Adrenal gland (tissue), 12 donors: ENCODE measurements around the gene FOXP2. TPM values are rescaled to one million over a fixed set of nuclear protein-coding genes. Genes with fewer than 3 reads are reported as not detected.

ENCODE experiments used
- DNase-seq, 7 donors: peaks; one replicate each; pipeline ENCODE4 v3.0.0-alpha.2; 2019 to 2020
- H3K27ac ChIP-seq, 5 donors: fragments of 200-600 bp; sonication (generic) in 4 of 5; 1 replicate in 3 of 5; 2 replicates in 2 of 5; pipeline versions ENCODE4 v1.5.1 to v1.8.0; 2016 to 2020; ENCODE audit warnings: mild to moderate bottlenecking in 1 of 5
- H3K27me3 ChIP-seq: fragments of 200-600 bp; 2 replicates; pipeline ENCODE4 v1.8.0; 2021
- H3K36me3 ChIP-seq, 2 donors: fragments of 200-600 bp; replicated peaks in 1 of 2; 1 replicate in 1 of 2; 2 replicates in 1 of 2; pipeline versions ENCODE4 v1.5.1 to v1.8.0; 2018 to 2022
- H3K4me1 ChIP-seq, 2 donors: fragments of 200-600 bp; replicated peaks in 1 of 2; 1 replicate in 1 of 2; 2 replicates in 1 of 2; pipeline versions ENCODE4 v1.5.1 to v1.8.0; 2018 to 2021
- H3K4me3 ChIP-seq, 4 donors: fragments of 200-600 bp; sonication (generic) in 3 of 4; one replicate each; pipeline ENCODE4 v1.5.1; 2016 to 2018
- H3K9me3 ChIP-seq, 3 donors: fragments of 200-600 bp; sonication (generic) in 1 of 3; replicated peaks in 1 of 3; 1 replicate in 2 of 3; 2 replicates in 1 of 3; pipeline versions ENCODE4 v1.5.1 to v1.8.0; 2016 to 2021
- POLR2A ChIP-seq, 2 donors: fragments of 450-650 bp; IDR thresholded peaks; one replicate each; pipeline ENCODE4 v1.6.1; 2017; ENCODE audit warnings: antibody characterized with exemption in 2 of 2, mild to moderate bottlenecking in 2 of 2, moderate library complexity in 1 of 2
- WGBS, 4 donors: extraction: QIAGEN DNeasy Blood & Tissue Kit in 2 of 4; methylation state at CpG; one replicate each; pipeline versions ENCODE4 v1.1.5 to v1.1.7; 2013 to 2017; 5-methylcytosine and 5-hydroxymethylcytosine counted together
- intact Hi-C, 2 donors: fragments of 100-400 bp; cut with DNase I; formaldehyde crosslinking; loops; one replicate each; pipeline versions ENCODE4 v1.14.1 to v1.15.0; 2022 to 2023
- polyA plus RNA-seq, 3 donors: library from polyadenylated mRNA; stranded (reverse); fragments of 200-250 nt in 2 of 3; fragments of 350-450 nt in 1 of 3; fragmentation: Illumina TruSeq in 1 of 3; extraction: RNeasy Lipid Tissue Mini Kit (QIAGEN cat#74804) in 1 of 3; gene quantifications; one replicate each; pipeline ENCODE4 v1.2.3, GENCODE V29; 2013 to 2014
- total RNA-seq, 9 donors: library from RNA; depleted of rRNA in 4 of 9; stranded (reverse); fragments of >200 nt in 4 of 9; fragments of 120-200 nt in 1 of 9; fragmentation: NEBNext Ultra II Directional in 1 of 9; extraction: Animal tissue kit (Norgen Biotek cat#: 25700) in 1 of 9; gene quantifications; one replicate each; pipeline versions ENCODE4 v1.1.0 to v1.2.4, GENCODE V29; 2013 to 2023
- TF ChIP-seq, protein P1 (sequence below), 6 experiments: fragments of 450-650 bp in 4 of 6; fragments of 200-600 bp in 2 of 6; sonication (generic) in 1 of 6; IDR thresholded peaks; 1 replicate in 5 of 6; 2 replicates in 1 of 6; pipeline versions ENCODE4 v1.5.1 to v1.8.0; 2016 to 2021; ENCODE audit warnings: antibody characterized with exemption in 6 of 6, mild to moderate bottlenecking in 2 of 6, moderate library complexity in 1 of 6
- donor health status: healthy with polysubstance abuse.
- donor health status: Bipolar disorder and iron deficiency.
- donor health status: DM: yes; HTN: yes; CAD: no.
- donor health status: DM: no; HTN: no; CAD: no.
- donor health status: DM: no; HTN: no; CAD: no.
- donor health status: DM: yes; HTN: yes; CAD: no.

FOXP2 gene
- total and polyA plus RNA-seq, 12 donors = 1.1 to 14.5 (median 2.7) TPM

DNA sequence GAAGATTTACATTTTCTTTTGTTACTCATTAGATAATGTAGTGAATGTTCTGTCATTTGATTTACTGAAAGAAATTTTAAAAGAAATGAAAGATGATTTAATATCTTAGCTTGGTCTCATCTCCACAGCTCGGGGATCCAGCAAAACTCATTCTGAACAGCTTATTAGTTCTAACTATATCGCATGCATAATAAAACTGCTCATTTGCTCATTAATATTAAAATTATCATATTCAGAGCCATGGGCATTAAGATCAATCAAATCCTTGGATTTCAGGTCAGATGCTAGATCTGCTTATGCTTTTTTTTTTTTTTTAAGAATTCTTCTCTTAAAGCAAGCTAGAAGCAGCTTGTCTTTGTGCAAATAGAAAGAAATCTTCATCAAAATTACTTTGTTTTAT is 246.1 kb downstream of the FOXP2 start:
- TF ChIP-seq POLR2A (IDR thresholded peaks at IDR 0.05) = no peak
- TF ChIP-seq, protein P1, sequence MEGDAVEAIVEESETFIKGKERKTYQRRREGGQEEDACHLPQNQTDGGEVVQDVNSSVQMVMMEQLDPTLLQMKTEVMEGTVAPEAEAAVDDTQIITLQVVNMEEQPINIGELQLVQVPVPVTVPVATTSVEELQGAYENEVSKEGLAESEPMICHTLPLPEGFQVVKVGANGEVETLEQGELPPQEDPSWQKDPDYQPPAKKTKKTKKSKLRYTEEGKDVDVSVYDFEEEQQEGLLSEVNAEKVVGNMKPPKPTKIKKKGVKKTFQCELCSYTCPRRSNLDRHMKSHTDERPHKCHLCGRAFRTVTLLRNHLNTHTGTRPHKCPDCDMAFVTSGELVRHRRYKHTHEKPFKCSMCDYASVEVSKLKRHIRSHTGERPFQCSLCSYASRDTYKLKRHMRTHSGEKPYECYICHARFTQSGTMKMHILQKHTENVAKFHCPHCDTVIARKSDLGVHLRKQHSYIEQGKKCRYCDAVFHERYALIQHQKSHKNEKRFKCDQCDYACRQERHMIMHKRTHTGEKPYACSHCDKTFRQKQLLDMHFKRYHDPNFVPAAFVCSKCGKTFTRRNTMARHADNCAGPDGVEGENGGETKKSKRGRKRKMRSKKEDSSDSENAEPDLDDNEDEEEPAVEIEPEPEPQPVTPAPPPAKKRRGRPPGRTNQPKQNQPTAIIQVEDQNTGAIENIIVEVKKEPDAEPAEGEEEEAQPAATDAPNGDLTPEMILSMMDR (IDR thresholded peaks at IDR 0.05) = no peak
- Histone ChIP-seq H3K36me3 (no peaks in the 10 kb centered on the region), H3K27ac (no peak overlapping the region), H3K4me1 (no peaks in the 10 kb centered on the region), H3K27me3 (no peaks in the 10 kb centered on the region), H3K4me3 (no peak overlapping the region), H3K9me3 (no peaks in the 10 kb centered on the region)
- DNase-seq = no peak
- intact Hi-C loops = no loop called here
- 79 to 97% (median 88%) methylated on average over 2 of the region's 2 CpGs for WGBS, 4 donors

DNA sequence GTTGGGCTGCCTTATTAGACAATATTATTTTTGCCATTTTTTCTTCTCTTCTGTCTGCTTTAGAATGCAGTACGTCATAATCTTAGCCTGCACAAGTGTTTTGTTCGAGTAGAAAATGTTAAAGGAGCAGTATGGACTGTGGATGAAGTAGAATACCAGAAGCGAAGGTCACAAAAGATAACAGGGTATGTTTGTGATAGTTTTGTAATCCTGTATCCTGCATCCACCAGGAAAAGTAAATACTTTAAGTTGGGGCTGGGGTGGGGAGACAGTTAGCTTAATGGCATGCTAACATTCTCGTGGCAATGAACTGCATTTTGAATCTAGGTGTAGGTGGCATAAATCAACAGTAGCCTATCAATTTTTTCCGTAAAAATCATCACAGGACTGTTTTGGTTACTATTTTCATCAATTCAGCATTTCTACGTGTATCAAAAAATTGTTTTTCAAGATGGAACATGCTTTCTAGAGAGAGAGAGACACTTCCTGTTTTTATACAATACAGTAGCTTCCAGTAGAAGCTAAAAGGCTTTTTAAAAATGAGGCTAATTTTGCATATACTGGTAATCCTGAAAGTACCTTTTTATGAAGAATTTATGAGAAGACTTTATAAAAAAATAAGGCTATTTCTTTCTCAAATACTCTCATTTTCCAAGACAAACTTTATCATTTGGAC is 247.5 kb downstream of the FOXP2 start:
- intact Hi-C loops = no loop called here
- H3K9me3 ChIP-seq = no peaks in the 10 kb centered on the region
- no peak overlapping the region for H3K4me3 ChIP-seq
- TF ChIP-seq, protein P1 (IDR thresholded peaks at IDR 0.05) = no peak
- no peak for TF ChIP-seq POLR2A (IDR thresholded peaks at IDR 0.05)
- no peaks in the 10 kb centered on the region for H3K36me3 ChIP-seq
- no peak for DNase-seq
- no peak overlapping the region for H3K27ac ChIP-seq
- no peaks in the 10 kb centered on the region for H3K27me3 ChIP-seq
- H3K4me1 ChIP-seq = no peaks in the 10 kb centered on the region
- 73 to 81% (median 78%) methylated on average over 6 of the region's 6 CpGs for WGBS, 4 donors

DNA sequence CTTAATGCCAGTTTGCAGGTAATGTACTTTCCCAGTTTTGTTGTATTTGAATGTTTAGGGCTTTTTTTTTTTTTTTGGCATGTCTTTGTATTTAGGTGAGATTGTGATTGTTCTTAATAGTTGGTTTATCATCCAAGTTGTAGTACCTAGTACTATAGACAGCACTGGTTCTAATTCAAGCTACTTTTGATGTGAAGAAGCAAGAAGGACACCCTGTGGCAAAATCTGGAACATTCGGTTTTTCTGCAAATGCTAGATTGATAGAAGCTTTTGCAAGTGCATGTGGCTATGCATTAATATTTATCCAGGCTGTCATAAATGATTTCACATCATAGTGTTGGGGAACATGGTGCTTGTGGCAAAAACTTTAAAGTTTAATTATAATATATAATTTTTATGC is 248.9 kb downstream of the FOXP2 start:
- WGBS, 4 donors = 58 to 94% (median 81%) methylated on average over 1 of the region's 1 CpG
- intact Hi-C loops = no loop called here
- Histone ChIP-seq H3K27me3 (no peaks in the 10 kb centered on the region), H3K27ac (no peak overlapping the region), H3K36me3 (no peaks in the 10 kb centered on the region), H3K4me3 (no peak overlapping the region), H3K9me3 (no peaks in the 10 kb centered on the region), H3K4me1 (no peaks in the 10 kb centered on the region)
- DNase-seq = no peak
- TF ChIP-seq, protein P1 (IDR thresholded peaks at IDR 0.05) = no peak
- TF ChIP-seq POLR2A (IDR thresholded peaks at IDR 0.05) = no peak

DNA sequence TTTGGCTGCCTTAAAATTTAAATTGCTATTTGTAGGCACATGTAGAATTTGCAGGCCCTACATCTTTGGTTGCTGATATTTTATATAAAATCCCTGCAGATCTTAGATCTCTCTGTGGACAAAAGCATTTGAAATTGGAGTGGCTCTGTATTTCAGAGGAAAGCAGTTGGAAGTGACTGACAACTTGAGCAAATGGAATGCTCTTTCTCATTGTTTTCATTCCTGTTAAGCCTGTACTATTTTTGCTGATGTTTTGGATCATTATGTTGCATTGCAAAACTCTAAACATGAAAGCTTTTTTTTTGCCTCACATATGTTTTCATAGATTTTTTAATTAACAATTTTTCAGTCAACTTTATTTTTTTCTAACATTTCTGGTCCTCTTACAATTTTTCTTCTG is 256.1 kb downstream of the FOXP2 start:
- intact Hi-C loops = no loop called here
- H3K4me1 ChIP-seq = no peaks in the 10 kb centered on the region
- H3K27me3 ChIP-seq = no peaks in the 10 kb centered on the region
- H3K27ac ChIP-seq = no peak overlapping the region
- H3K36me3 ChIP-seq = no peaks in the 10 kb centered on the region
- no peaks in the 10 kb centered on the region for H3K9me3 ChIP-seq
- TF ChIP-seq, protein P1 (IDR thresholded peaks at IDR 0.05) = no peak
- no peak for TF ChIP-seq POLR2A (IDR thresholded peaks at IDR 0.05)
- no peak for DNase-seq
- no peak overlapping the region for H3K4me3 ChIP-seq
